Activated CD4-positive, alpha-beta T cell treated with anti-CD3 and anti-CD28 coated beads, Interleukin-2, amount 10 ng/mL, durations not matched to agents 7 days and 5 days (primary cell): ENCODE results near the gene PRX. TPM values are rescaled to one million over a fixed set of nuclear protein-coding genes. Genes with fewer than 3 reads are reported as not detected.

ENCODE experiments used
- CTCF ChIA-PET: fragments of 350-600 bp; sonication (Branson Sonifier 250); formaldehyde crosslinking; loops from one replicate; lab custom pipeline; 2021; ENCODE audit warnings: antibody characterized with exemption; lab: Charles Lee
- POLR2A ChIA-PET: fragments of 350-600 bp; sonication (Branson Sonifier 250); formaldehyde crosslinking; loops from one replicate; lab custom pipeline; 2021; ENCODE audit warnings: antibody characterized with exemption; lab: Charles Lee
- DNase-seq: peaks from one replicate; pipeline ENCODE4 v3.0.0-alpha.2; 2020
- H3K27ac Mint-ChIP-seq: one replicate; pipeline ENCODE4 v1.8.0; 2021; ENCODE audit warnings: mild to moderate bottlenecking, moderate library complexity, mixed read lengths
- H3K27me3 Mint-ChIP-seq: one replicate; pipeline ENCODE4 v1.8.0; 2021; ENCODE audit warnings: mixed read lengths
- H3K36me3 Mint-ChIP-seq: one replicate; pipeline ENCODE4 v1.8.0; 2021; ENCODE audit warnings: low read depth, mixed read lengths
- H3K4me1 Mint-ChIP-seq: one replicate; pipeline ENCODE4 v1.8.0; 2021; ENCODE audit warnings: mixed read lengths
- H3K4me3 Mint-ChIP-seq: one replicate; pipeline ENCODE4 v1.8.0; 2021; ENCODE audit warnings: mild to moderate bottlenecking, moderate library complexity, mixed read lengths
- H3K9me3 Mint-ChIP-seq: one replicate; pipeline ENCODE4 v1.8.0; 2021; ENCODE audit warnings: mixed read lengths
- total RNA-seq, 2 experiments: library from RNA; stranded (reverse); gene quantifications; one replicate each; pipeline ENCODE4 v1.2.3, GENCODE V29; 2021

Gene PRX
- total RNA-seq, 2 experiments from 2014 or later: 0.75 to 0.94 TPM

DNA sequence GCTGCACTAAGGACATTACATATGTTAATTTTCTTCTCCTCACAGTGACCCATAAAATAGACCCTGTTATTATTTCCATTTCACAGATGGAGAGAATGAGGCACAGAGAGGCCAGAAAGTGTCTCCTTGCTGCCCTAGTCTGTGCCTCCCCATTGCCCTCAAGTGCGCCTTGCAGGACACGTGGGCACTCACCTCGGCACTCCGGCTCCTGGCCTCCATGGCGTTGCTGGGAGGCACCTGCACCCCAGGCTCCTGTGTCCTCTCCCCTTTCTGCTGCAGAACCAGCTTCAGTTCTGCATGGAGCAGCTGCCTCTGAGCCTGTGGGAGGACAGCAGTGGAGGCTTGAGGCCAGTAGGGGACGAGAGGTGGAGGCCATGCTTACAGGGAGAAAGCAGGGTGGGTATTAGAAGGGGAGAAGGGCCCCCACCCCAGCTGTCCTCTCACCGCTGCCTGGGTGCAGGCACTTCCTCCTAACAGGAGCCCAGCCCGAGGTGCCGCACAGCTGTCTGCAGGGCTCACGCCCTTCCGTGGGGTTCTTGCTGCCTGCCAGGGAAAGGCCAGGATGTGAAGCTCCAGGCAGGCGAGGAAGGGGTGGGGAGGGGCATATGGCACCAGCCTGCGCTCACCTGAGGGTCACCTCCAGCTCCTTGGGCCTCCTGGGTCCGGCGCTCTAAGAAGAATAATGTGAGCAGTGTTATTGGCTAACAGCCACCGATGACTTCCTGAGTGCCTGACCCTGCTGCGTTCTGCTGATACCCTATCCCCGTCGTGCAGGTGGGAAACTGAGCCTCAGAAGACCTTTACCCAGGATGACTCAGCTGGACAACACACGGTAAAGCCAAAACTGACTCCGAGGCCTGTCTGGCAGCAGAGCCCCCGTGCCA lies 5.2 kb downstream of the PRX start:
- POLR2A ChIA-PET: no interaction called here
- CTCF ChIA-PET: interaction anchor here (0.6 to 1.4 kb wide), 5 partner anchors 8 to 1037 kb away, joined by 3 to 5 read pairs (median 5); no protein-coding TSS in a partner anchor

DNA sequence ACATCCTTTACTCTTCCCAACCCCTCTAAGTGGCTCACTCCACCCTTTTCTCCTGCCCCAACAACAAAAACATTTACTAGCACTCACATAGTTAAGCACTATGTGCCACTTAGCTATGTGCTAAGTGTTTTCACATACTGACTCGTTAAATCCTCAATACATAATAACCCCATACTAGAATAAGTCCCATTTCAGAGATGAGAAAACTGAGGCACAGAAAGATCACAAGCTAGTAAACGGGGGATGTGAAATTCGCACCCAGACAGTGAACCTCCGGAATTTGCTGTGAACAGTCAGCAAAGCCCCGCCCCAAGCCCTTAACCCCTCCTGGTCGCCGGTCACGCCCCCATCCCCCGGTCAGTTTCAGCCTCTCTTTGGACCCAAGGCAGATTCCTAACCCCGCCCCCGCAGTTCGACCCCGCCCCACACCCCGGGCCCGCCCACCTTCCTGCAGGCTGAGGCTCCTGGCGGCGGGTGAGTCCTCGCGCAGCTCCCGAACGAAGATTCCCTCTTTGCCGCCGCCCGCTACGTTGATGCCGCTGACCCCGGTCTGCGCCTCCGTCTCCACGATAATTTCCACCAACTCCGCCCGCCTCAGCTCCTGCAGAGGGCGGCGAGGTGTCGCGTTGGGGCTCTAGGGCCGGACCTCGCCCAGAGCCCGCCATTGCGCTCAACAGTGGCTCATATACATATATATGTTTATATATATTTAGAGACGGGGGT lies 9.8 kb downstream of the PRX start:
- peak overlapping the region; percentile 88 for H3K27ac Mint-ChIP-seq
- peak overlapping the region; percentile 78 for H3K4me3 Mint-ChIP-seq
- ChIA-PET POLR2A (interaction anchor here (0.6 kb wide), 1 partner anchor 59 kb away, joined by 5 read pairs; no protein-coding TSS in a partner anchor), CTCF (interaction anchor here (0.6 to 2.2 kb wide), 4 partner anchors 8 to 98 kb away, joined by 3 to 5 read pairs (median 4); no protein-coding TSS in a partner anchor)
- H3K36me3 Mint-ChIP-seq: no peaks in the 10 kb centered on the region
- no peaks in the 10 kb centered on the region for H3K9me3 Mint-ChIP-seq
- H3K4me1 Mint-ChIP-seq: peaks cover 37% of the 10 kb centered on the region
- DNase-seq: peak; percentile 84
- H3K27me3 Mint-ChIP-seq: no peaks in the 10 kb centered on the region

More for the DNA sequence above, 5.2 kb downstream of the PRX start:
- H3K36me3 Mint-ChIP-seq: no peaks in the 10 kb centered on the region
- H3K27me3 Mint-ChIP-seq: no peaks in the 10 kb centered on the region
- no peaks in the 10 kb centered on the region for H3K9me3 Mint-ChIP-seq
- H3K27ac Mint-ChIP-seq: no peak overlapping the region
- H3K4me3 Mint-ChIP-seq: no peak overlapping the region
- DNase-seq: no peak
- peaks cover 25% of the 10 kb centered on the region for H3K4me1 Mint-ChIP-seq

DNA sequence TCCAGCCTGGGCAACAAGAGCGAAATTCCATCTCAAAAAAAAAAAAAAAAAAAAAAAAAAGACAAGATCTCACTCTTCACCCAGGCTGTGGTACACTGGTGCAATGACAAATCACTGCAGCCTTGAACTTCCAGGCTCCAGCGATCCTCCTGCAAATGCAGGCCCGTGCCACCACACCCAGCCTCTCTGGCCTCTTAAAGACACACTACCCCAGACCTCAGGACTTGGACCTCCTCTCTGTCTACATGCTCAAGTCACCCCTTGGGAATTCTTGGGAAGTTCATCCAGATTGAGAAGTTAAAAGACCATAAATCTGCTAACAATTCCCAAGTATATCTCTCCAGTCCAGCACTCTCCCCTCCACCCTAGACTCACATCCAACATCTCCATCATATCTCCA lies 12.6 kb downstream of the PRX start:
- Mint-ChIP-seq H3K27me3 (no peaks in the 10 kb centered on the region), H3K36me3 (no peaks in the 10 kb centered on the region), H3K27ac (no peak overlapping the region), H3K4me1 (peaks cover 29% of the 10 kb centered on the region), H3K4me3 (no peak overlapping the region), H3K9me3 (no peaks in the 10 kb centered on the region)
- ChIA-PET POLR2A (no interaction called here), CTCF (interaction anchor here (0.6 kb wide), 1 partner anchor 9 kb away, joined by 3 read pairs; no protein-coding TSS in a partner anchor)
- no peak for DNase-seq

DNA sequence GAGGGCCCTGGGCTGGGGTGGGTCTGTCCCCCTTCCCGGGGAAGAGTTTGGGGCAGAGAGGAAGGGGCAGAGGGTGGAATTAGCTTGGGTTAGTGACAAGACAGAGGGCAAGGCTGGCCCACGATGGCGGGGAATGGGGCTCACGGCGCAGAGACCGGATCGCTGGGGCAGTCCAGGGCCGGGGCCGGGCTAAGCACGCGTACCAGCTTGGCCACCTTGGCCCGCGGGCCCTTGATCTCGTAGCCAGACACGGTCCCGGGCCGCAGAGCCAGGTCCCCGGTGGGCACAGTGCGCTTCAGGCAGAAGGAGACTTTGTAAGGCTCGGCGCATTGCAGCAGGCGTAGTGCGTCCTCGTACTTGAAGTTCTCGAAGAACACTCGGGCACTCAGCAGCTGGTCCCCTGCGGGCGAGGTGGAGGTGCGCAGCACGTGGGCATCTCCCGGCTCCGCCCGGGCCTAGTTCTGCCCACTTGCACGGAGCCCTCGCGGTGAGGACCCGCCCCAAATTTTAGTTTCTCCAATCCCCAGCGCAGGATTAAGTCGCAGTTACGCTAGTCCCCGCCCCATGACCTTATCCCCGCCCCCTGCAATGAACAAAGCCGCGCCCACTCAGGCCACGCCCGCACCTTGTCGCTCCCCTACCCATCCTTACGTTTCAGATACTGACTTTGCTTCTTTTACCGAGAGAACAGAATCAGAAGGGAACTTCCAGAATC lies 14.6 kb downstream of the PRX start:
- Mint-ChIP-seq H3K27ac (no peak overlapping the region), H3K9me3 (no peaks in the 10 kb centered on the region), H3K36me3 (no peaks in the 10 kb centered on the region), H3K4me1 (peaks cover 17% of the 10 kb centered on the region), H3K27me3 (no peaks in the 10 kb centered on the region), H3K4me3 (no peak overlapping the region)
- ChIA-PET POLR2A (no interaction called here), CTCF (no interaction called here)
- peak; percentile 66 for DNase-seq

DNA sequence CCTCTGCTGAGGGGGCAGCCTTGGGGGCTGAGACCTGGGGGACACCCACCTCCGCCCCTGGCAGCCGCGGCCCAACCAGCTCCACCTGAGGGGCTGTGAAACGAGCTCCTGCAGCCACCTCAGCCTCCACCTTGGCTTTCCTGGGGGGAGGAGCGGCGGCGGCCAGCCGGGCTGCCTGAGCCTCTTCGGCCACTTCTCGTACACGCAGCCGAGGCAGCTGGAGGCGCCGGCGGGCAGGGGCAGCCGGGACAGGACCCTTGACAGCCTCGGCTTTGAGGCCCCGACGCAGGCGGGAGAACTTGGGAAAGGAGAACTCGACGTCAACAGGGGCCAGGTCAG lies 15.6 kb downstream of the PRX start:
- ChIA-PET POLR2A (no interaction called here), CTCF (no interaction called here)
- no peak overlapping the region for H3K4me3 Mint-ChIP-seq
- H3K27me3 Mint-ChIP-seq: no peaks in the 10 kb centered on the region
- DNase-seq: no peak
- H3K27ac Mint-ChIP-seq: no peak overlapping the region
- no peaks in the 10 kb centered on the region for H3K9me3 Mint-ChIP-seq
- peaks cover 9% of the 10 kb centered on the region for H3K4me1 Mint-ChIP-seq
- no peaks in the 10 kb centered on the region for H3K36me3 Mint-ChIP-seq

DNA sequence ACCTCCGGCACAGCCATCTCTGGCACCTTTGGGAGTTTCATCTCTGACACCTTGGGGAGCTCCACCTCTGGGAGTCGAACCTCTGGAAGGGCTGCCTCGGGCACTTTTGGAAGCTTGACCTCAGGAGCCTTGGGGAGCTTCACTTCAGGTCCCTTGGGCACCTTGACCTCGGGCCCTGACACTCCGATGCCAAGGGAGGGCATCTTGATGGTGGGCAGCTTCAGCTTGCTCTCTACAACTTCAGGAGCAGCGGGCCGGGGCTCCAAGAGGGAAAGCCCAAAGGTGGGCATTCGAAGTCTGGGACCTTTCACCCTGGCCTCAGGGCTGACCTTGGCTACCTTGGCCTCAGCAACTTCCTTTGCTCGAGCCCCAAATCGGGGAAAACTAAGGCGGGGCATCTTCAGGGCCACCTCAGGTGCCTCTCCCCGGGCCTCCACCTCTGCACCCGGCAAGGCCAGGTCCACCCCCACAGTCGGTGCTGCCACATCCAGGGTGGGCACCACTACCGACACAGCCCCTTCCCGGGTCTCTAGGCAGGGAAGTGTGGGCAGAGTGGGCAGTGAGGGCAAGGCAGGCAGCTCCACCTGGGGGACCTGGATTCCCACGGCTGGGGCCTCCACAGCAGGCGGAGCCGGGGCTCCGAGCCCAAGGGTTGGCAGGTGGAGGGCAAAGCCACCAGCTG lies 16.2 kb downstream of the PRX start:
- Mint-ChIP-seq H3K27ac (no peak overlapping the region), H3K4me1 (peaks cover 9% of the 10 kb centered on the region), H3K27me3 (no peaks in the 10 kb centered on the region), H3K4me3 (no peak overlapping the region), H3K9me3 (no peaks in the 10 kb centered on the region), H3K36me3 (no peaks in the 10 kb centered on the region)
- ChIA-PET CTCF (interaction anchor here (2.7 kb wide), 1 partner anchor 24 kb away, joined by 9 read pairs; no protein-coding TSS in a partner anchor), POLR2A (no interaction called here)
- no peak for DNase-seq

DNA sequence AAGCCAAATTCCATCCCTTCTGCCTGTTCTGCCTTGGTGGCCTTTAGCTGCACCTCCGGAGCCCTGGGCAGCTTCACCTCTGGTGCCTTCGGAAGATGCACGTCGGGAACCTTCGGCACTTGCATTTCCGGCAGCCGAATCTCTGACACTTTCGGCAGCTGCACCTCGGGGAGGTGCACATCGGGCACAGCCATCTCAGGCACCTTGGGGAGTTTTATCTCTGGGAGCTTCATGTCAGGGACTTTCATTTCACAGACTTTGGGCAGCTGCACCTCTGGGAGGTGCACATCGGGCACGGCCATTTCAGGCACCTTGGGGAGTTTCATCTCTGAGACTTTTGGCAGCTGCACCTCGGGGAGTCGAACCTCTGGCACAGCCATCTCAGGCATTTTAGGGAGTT lies 17.2 kb downstream of the PRX start:
- ChIA-PET CTCF (interaction anchor here (0.6 to 2.7 kb wide), 4 partner anchors 8 to 183 kb away, joined by 3 to 9 read pairs (median 4); no protein-coding TSS in a partner anchor), POLR2A (no interaction called here)
- Mint-ChIP-seq H3K4me1 (peaks cover 9% of the 10 kb centered on the region), H3K9me3 (no peaks in the 10 kb centered on the region), H3K27ac (no peak overlapping the region), H3K36me3 (no peaks in the 10 kb centered on the region), H3K4me3 (no peak overlapping the region), H3K27me3 (no peaks in the 10 kb centered on the region)
- DNase-seq: no peak

DNA sequence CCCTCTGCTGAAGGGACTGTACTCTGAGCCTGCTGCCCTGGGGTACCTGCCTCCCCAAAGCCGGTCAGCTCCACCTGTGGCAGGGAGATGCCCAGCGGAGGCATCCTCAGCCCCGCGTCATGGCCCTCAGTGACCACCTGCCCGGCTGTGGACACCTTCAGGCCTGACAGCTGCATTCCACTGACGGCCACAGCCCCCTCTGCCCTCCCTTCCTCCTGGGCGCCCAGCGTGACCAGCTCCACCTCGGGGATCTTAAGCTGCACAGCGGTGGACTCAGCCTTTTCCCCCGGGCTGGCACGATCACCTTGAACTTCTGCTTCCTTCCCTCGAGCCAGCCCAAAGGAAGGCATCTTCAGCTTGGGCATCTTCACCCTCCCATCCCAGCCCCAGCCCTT lies 18.4 kb downstream of the PRX start:
- DNase-seq: no peak
- ChIA-PET POLR2A (no interaction called here), CTCF (interaction anchor here (1.0 to 2.7 kb wide), 2 partner anchors 9 to 26 kb away, joined by 4 to 9 read pairs; no protein-coding TSS in a partner anchor)
- H3K4me3 Mint-ChIP-seq: no peak overlapping the region
- H3K4me1 Mint-ChIP-seq: peaks cover 9% of the 10 kb centered on the region
- H3K27ac Mint-ChIP-seq: no peak overlapping the region
- H3K27me3 Mint-ChIP-seq: no peaks in the 10 kb centered on the region
- H3K9me3 Mint-ChIP-seq: no peaks in the 10 kb centered on the region
- no peaks in the 10 kb centered on the region for H3K36me3 Mint-ChIP-seq

DNA sequence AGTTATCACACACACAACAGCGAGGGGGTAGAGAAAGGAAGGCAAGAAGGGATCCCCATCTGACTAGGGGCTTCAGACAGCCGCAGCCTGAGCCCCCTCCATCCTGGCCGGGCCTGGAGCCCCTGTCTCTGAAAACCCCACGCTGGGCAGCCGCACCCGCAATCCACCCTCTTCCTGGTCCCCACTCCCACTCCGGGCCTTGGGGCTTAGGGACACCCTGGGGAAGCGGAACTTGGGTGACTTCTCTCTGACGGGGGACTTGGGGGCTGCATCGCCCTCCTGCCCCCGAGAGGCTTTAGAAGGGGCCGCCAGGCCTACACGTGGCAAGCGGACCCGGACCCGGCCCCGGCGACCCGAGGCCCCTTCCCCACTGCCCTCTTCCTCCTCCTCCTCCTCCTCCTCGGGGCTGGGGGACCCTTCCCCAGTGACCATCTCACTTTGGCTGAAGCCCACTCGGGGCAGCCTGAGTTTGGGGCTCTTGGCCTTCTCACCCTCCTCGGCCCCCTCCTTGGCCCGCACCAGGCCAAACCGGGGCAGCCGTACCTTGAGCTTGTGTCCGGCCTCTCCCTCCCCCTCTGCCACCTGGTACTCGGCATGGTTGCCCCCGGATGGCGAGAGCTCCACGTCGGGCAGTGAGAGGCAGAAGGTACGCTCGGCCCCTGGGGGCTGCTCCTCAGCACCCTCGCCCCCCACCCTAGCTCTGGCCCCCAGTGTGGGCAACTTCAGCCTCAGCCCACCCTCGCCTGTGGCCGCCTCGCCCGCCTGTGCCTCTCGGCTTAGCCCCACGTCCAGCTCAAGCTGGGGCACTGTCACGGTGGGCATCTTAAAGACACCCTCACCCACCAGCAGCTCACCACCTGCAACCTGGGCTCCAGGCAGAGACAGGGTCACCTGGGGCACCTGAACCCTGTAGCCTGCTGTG lies 19.0 kb downstream of the PRX start:
- H3K27me3 Mint-ChIP-seq: no peaks in the 10 kb centered on the region
- H3K9me3 Mint-ChIP-seq: no peaks in the 10 kb centered on the region
- ChIA-PET CTCF (interaction anchor here (2.7 kb wide), 1 partner anchor 27 kb away, joined by 9 read pairs; no protein-coding TSS in a partner anchor), POLR2A (no interaction called here)
- H3K36me3 Mint-ChIP-seq: no peaks in the 10 kb centered on the region
- no peak overlapping the region for H3K4me3 Mint-ChIP-seq
- H3K4me1 Mint-ChIP-seq: peaks cover 6% of the 10 kb centered on the region
- H3K27ac Mint-ChIP-seq: no peak overlapping the region
- DNase-seq: no peak

DNA sequence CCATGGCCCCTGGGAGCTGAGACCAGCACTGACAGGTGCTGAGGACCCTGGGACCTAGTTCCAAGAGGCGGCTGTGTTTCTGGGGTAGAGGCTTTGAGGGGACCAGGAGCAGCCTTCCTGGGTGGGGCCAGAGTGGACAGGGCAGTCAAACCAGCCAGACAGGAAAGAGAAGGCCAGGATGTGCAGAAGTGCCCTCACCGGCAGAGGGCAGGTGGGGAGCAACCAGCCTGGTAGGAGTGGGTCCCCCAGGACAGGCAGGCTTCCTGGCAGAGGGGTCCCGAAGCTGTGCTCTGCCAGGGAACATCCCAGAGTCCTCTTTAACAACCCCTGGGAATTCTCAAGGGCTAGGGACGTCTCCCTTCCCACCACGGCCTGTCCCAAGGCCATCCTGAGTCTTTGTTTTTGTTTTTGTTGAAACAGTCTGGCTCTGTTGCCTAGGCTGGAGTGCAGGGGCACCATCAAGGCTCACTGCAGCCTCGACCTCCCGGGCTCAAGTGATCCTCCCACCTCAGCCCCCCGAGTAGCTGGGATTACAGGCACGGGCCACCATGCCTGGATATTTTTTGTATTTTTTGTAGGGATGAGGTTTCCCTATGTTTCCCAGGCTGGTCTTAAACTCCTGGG lies 20.2 kb downstream of the PRX start:
- no peak overlapping the region for H3K4me3 Mint-ChIP-seq
- no peaks in the 10 kb centered on the region for H3K36me3 Mint-ChIP-seq
- H3K27me3 Mint-ChIP-seq: no peaks in the 10 kb centered on the region
- no peaks in the 10 kb centered on the region for H3K4me1 Mint-ChIP-seq
- ChIA-PET POLR2A (no interaction called here), CTCF (no interaction called here)
- H3K9me3 Mint-ChIP-seq: no peaks in the 10 kb centered on the region
- no peak for DNase-seq
- H3K27ac Mint-ChIP-seq: no peak overlapping the region

DNA sequence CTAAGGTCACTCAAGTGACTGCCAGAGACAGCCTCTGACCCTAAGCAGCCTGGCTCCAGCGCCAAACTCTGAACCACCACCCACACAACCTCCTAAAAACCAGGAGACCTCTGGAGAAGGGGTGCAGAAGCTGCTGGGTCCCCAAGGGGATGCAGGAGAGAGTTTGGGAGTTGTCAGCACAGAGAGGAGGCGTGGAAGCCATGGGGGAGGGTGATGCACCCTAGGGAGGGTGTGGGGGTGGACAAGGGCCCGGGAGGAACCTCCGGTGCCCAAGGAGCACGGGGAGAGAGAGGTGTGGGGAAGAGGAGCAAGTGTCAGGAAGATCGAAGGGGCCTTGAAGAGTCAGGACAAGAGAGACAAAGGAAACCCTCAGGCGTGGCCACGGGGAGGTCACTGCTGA lies 21.1 kb downstream of the PRX start:
- POLR2A ChIA-PET: no interaction called here
- Mint-ChIP-seq H3K4me3 (no peak overlapping the region), H3K36me3 (no peaks in the 10 kb centered on the region), H3K27me3 (no peaks in the 10 kb centered on the region), H3K4me1 (no peaks in the 10 kb centered on the region), H3K9me3 (no peaks in the 10 kb centered on the region), H3K27ac (no peak overlapping the region)
- DNase-seq: no peak
- CTCF ChIA-PET: no interaction called here
